ENCODE results near the gene CIRBP. TPM values are rescaled to one million over a fixed set of nuclear protein-coding genes. Genes with fewer than 3 reads are reported as not detected.

The CIRBP gene
- total and polyA plus RNA-seq, 2 of the 13 experiments (the other 11 are each of a cell fraction or from before 2014, with no cell fraction given) = 133 to 140 TPM

DNA sequence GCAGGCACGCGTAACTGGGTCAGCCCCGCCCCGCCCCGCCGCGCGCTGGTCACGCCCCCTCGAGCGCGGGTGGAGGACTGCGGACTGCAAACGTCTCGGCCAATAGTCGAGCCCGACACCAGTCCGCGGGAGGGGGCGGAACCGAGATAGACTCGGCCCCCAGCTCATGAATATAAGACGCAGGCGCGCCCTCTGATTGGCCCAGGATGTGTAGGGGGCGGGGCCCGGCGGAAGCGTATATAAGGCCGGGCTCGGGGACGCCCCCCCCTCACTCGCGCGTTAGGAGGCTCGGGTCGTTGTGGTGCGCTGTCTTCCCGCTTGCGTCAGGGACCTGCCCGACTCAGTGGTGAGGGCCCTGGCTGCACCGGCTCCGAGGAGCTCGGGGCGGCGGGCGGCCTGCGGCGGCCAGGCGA lies at the start of gene CIRBP (continued):
- TF ChIP-seq, protein P1, sequence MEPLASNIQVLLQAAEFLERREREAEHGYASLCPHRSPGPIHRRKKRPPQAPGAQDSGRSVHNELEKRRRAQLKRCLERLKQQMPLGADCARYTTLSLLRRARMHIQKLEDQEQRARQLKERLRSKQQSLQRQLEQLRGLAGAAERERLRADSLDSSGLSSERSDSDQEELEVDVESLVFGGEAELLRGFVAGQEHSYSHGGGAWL (CRISPR knock-in tag; IDR thresholded peaks at IDR 0.05) = no peak; the same call in 1 of the 2 replicates
- no peak for TF ChIP-seq NR2C2 (CRISPR knock-in tag; IDR thresholded peaks at IDR 0.05; ENCODE audit: borderline replicate concordance)
- no peak for TF ChIP-seq ZKSCAN1 (IDR thresholded peaks at IDR 0.05; ENCODE audit: low read length)
- TF ChIP-seq, protein P2, sequence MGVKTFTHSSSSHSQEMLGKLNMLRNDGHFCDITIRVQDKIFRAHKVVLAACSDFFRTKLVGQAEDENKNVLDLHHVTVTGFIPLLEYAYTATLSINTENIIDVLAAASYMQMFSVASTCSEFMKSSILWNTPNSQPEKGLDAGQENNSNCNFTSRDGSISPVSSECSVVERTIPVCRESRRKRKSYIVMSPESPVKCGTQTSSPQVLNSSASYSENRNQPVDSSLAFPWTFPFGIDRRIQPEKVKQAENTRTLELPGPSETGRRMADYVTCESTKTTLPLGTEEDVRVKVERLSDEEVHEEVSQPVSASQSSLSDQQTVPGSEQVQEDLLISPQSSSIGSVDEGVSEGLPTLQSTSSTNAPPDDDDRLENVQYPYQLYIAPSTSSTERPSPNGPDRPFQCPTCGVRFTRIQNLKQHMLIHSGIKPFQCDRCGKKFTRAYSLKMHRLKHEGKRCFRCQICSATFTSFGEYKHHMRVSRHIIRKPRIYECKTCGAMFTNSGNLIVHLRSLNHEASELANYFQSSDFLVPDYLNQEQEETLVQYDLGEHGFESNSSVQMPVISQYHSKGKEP (CRISPR knock-in tag; IDR thresholded peaks at IDR 0.05) = no peak
- TF ChIP-seq HOXA7 (CRISPR knock-in tag; IDR thresholded peaks at IDR 0.05) = no peak
- TF ChIP-seq MYNN (CRISPR knock-in tag; IDR thresholded peaks at IDR 0.05; ENCODE audit: low read depth) = no peak; the same call in 1 of the 2 replicates
- TF ChIP-seq ZBTB21 (CRISPR knock-in tag; IDR thresholded peaks at IDR 0.05) = no peak
- TF ChIP-seq, protein P3, sequence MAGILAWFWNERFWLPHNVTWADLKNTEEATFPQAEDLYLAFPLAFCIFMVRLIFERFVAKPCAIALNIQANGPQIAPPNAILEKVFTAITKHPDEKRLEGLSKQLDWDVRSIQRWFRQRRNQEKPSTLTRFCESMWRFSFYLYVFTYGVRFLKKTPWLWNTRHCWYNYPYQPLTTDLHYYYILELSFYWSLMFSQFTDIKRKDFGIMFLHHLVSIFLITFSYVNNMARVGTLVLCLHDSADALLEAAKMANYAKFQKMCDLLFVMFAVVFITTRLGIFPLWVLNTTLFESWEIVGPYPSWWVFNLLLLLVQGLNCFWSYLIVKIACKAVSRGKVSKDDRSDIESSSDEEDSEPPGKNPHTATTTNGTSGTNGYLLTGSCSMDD (CRISPR knock-in tag; IDR thresholded peaks at IDR 0.05) = no peak
- no peak for TF ChIP-seq ZNF605 (CRISPR knock-in tag; IDR thresholded peaks at IDR 0.05)
- TF ChIP-seq, protein P4, sequence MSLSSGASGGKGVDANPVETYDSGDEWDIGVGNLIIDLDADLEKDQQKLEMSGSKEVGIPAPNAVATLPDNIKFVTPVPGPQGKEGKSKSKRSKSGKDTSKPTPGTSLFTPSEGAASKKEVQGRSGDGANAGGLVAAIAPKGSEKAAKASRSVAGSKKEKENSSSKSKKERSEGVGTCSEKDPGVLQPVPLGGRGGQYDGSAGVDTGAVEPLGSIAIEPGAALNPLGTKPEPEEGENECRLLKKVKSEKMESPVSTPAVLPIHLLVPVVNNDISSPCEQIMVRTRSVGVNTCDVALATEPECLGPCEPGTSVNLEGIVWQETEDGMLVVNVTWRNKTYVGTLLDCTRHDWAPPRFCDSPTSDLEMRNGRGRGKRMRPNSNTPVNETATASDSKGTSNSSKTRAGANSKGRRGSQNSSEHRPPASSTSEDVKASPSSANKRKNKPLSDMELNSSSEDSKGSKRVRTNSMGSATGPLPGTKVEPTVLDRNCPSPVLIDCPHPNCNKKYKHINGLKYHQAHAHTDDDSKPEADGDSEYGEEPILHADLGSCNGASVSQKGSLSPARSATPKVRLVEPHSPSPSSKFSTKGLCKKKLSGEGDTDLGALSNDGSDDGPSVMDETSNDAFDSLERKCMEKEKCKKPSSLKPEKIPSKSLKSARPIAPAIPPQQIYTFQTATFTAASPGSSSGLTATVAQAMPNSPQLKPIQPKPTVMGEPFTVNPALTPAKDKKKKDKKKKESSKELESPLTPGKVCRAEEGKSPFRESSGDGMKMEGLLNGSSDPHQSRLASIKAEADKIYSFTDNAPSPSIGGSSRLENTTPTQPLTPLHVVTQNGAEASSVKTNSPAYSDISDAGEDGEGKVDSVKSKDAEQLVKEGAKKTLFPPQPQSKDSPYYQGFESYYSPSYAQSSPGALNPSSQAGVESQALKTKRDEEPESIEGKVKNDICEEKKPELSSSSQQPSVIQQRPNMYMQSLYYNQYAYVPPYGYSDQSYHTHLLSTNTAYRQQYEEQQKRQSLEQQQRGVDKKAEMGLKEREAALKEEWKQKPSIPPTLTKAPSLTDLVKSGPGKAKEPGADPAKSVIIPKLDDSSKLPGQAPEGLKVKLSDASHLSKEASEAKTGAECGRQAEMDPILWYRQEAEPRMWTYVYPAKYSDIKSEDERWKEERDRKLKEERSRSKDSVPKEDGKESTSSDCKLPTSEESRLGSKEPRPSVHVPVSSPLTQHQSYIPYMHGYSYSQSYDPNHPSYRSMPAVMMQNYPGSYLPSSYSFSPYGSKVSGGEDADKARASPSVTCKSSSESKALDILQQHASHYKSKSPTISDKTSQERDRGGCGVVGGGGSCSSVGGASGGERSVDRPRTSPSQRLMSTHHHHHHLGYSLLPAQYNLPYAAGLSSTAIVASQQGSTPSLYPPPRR (CRISPR knock-in tag; IDR thresholded peaks at IDR 0.05; ENCODE audit: borderline replicate concordance) = no peak; the same call in 1 of the 2 replicates
- no peak for TF ChIP-seq SYNCRIP (IDR thresholded peaks at IDR 0.05; ENCODE audit: insufficient read depth, low read depth, low read length)
- no peak for TF ChIP-seq ZC3H13 (CRISPR knock-in tag; IDR thresholded peaks at IDR 0.05)
- TF ChIP-seq, protein P5, sequence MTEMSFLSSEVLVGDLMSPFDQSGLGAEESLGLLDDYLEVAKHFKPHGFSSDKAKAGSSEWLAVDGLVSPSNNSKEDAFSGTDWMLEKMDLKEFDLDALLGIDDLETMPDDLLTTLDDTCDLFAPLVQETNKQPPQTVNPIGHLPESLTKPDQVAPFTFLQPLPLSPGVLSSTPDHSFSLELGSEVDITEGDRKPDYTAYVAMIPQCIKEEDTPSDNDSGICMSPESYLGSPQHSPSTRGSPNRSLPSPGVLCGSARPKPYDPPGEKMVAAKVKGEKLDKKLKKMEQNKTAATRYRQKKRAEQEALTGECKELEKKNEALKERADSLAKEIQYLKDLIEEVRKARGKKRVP (CRISPR knock-in tag; IDR thresholded peaks at IDR 0.05) = no peak
- TF ChIP-seq, protein P6, sequence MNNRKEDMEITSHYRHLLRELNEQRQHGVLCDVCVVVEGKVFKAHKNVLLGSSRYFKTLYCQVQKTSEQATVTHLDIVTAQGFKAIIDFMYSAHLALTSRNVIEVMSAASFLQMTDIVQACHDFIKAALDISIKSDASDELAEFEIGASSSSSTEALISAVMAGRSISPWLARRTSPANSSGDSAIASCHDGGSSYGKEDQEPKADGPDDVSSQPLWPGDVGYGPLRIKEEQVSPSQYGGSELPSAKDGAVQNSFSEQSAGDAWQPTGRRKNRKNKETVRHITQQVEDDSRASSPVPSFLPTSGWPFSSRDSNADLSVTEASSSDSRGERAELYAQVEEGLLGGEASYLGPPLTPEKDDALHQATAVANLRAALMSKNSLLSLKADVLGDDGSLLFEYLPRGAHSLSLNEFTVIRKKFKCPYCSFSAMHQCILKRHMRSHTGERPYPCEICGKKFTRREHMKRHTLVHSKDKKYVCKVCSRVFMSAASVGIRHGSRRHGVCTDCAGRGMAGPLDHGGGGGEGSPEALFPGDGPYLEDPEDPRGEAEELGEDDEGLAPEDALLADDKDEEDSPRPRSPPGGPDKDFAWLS (CRISPR knock-in tag; IDR thresholded peaks at IDR 0.05; ENCODE audit: borderline replicate concordance) = no peak
- TF ChIP-seq PHF21A (CRISPR knock-in tag; IDR thresholded peaks at IDR 0.05) = no peak
- no peak for TF ChIP-seq SIX1 (CRISPR knock-in tag; IDR thresholded peaks at IDR 0.05; ENCODE audit: borderline replicate concordance)
- TF ChIP-seq ZNF33B (CRISPR knock-in tag; IDR thresholded peaks at IDR 0.05) = no peak
- TF ChIP-seq MEIS2 (CRISPR knock-in tag; IDR thresholded peaks at IDR 0.05) = peak; percentile 12; the same call in 1 of the 2 replicates
- no peak for TF ChIP-seq ZNF775 (CRISPR knock-in tag; IDR thresholded peaks at IDR 0.05; ENCODE audit: borderline replicate concordance)
- no peak for TF ChIP-seq NR2F6 (IDR thresholded peaks at IDR 0.05)
- TF ChIP-seq NR2F6 (CRISPR knock-in tag; IDR thresholded peaks at IDR 0.05) = no peak

All from HepG2 (cell line).